Activated CD8-positive, alpha-beta T cell treated with anti-CD3 and anti-CD28 coated beads for 36 hours (primary cell): ENCODE measurements around the gene SUPT6H. TPM values are rescaled to one million over a fixed set of nuclear protein-coding genes. Genes with fewer than 3 reads are reported as not detected.
A peak's percentile ranks its signal among the peaks of the same experiment; 100 is the strongest.

ENCODE experiments used
- ATAC-seq: fragments of 200-7000 bp; cut with Tn5 transposase; one replicate; pipeline ENCODE4 v1.10.0; 2021; ENCODE audit warnings: mild to moderate bottlenecking, moderate library complexity
- CTCF ChIA-PET: fragments of 350-600 bp; sonication (Branson Sonifier 250); formaldehyde crosslinking; loops from one replicate; lab custom pipeline; 2021; ENCODE audit warnings: antibody characterized with exemption; lab: Charles Lee
- POLR2A ChIA-PET: fragments of 350-600 bp; sonication (Branson Sonifier 250); formaldehyde crosslinking; loops from one replicate; lab custom pipeline; 2021; ENCODE audit warnings: antibody characterized with exemption; lab: Charles Lee
- DNase-seq: peaks from one replicate; pipeline ENCODE4 v3.0.0-alpha.2; 2020
- H3K27ac Mint-ChIP-seq: one replicate; pipeline ENCODE4 v1.8.0; 2021; ENCODE audit warnings: mild to moderate bottlenecking, mixed read lengths
- H3K27me3 Mint-ChIP-seq: one replicate; pipeline ENCODE4 v1.8.0; 2021; ENCODE audit warnings: mixed read lengths
- H3K36me3 Mint-ChIP-seq: one replicate; pipeline ENCODE4 v1.8.0; 2021; ENCODE audit warnings: low read depth, mixed read lengths
- H3K4me1 Mint-ChIP-seq: one replicate; pipeline ENCODE4 v1.8.0; 2021; ENCODE audit warnings: low read depth, mixed read lengths
- H3K4me3 Mint-ChIP-seq: one replicate; pipeline ENCODE4 v1.8.0; 2021; ENCODE audit warnings: mild to moderate bottlenecking, moderate library complexity, mixed read lengths
- H3K9me3 Mint-ChIP-seq: one replicate; pipeline ENCODE4 v1.8.0; 2021; ENCODE audit warnings: mixed read lengths
- intact Hi-C: fragments of 100-400 bp; cut with micrococcal nuclease; formaldehyde crosslinking; loops from one replicate; pipeline ENCODE4 v1.10.0; 2022
- total RNA-seq, 2 experiments: library from RNA; stranded (reverse); gene quantifications; one replicate each; pipeline ENCODE4 v1.2.3, GENCODE V29; 2021
- TF ChIP-seq, protein P1 (sequence below): fragments of 200-600 bp; IDR thresholded peaks from one replicate; pipeline ENCODE4 v1.8.0; 2022; ENCODE audit warnings: antibody characterized with exemption, mild to moderate bottlenecking

SUPT6H gene
- total RNA-seq, 2 experiments from 2014 or later = 60.3 to 63.3 TPM

DNA sequence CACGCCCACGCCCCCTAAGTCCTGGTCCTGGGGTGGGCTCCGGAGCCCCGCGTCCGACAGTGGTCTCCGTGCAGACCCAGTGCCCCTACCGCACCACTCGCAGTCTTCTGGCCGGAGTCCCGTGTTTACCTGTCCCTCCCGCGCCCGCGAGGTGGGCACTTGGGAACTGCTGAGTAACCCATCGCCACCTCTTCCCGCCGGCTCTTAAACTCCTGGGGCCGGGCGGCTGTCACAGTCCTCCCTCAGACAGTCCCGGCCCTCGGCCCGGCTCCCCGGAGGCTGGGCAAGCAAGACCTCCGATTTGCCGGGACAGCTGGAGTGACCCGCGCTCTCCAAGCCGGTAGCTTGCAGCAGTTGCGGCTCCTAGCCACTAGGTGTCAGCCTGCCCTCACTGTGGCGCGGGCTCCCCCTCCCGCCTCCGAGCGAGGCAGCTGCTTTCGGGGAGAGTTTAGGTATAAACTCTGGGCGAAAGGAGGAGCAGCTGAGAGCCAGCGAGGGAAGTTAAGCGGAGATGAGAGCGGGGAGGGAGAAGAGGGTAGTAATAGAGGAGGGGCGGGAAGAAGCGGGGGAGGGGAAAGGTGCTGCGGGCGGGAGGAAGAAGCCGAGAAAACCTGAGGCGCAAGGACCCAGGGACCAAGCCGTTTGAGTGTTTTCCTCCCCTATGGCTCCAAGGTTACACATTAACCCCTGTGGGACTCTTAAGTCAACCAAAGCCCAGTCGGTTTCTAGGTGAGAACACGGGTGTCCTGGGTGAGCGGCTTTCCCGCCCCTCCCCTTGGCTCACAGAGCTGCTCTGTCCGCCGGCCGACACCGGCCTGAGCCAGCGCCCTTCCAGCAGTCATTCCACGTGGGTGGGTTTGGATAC lies 64.9 kb downstream of the SUPT6H start:
- peak overlapping the region; percentile 99 for H3K27ac Mint-ChIP-seq
- intact Hi-C loops = loop anchor here (1.0 to 5.0 kb wide), 5 partner anchors 23 to 222 kb away; partner anchors contain the start of gene DHRS13
- peak overlapping the region; percentile 100 for H3K4me3 Mint-ChIP-seq
- peak; percentile 95 for DNase-seq
- H3K4me1 Mint-ChIP-seq = peaks cover 39% of the 10 kb centered on the region
- H3K36me3 Mint-ChIP-seq = peaks cover 39% of the 10 kb centered on the region
- ATAC-seq = peak; percentile 50
- TF ChIP-seq, protein P1, sequence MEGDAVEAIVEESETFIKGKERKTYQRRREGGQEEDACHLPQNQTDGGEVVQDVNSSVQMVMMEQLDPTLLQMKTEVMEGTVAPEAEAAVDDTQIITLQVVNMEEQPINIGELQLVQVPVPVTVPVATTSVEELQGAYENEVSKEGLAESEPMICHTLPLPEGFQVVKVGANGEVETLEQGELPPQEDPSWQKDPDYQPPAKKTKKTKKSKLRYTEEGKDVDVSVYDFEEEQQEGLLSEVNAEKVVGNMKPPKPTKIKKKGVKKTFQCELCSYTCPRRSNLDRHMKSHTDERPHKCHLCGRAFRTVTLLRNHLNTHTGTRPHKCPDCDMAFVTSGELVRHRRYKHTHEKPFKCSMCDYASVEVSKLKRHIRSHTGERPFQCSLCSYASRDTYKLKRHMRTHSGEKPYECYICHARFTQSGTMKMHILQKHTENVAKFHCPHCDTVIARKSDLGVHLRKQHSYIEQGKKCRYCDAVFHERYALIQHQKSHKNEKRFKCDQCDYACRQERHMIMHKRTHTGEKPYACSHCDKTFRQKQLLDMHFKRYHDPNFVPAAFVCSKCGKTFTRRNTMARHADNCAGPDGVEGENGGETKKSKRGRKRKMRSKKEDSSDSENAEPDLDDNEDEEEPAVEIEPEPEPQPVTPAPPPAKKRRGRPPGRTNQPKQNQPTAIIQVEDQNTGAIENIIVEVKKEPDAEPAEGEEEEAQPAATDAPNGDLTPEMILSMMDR = peak; percentile 100
- CTCF ChIA-PET = interaction anchor here (0.6 to 13.9 kb wide), 57 partner anchors 8 to 413 kb away, joined by 3 to 609 read pairs (median 5); partner anchors contain the start of genes BLTP2, DHRS13, FAM222B and FLOT2
- POLR2A ChIA-PET = interaction anchor here (0.7 to 11.5 kb wide), 26 partner anchors 7 to 225 kb away, joined by 3 to 480 read pairs (median 4); partner anchors contain the start of genes BLTP2, FAM222B, FLOT2 and PHF12
- H3K9me3 Mint-ChIP-seq = no peaks in the 10 kb centered on the region
- no peaks in the 10 kb centered on the region for H3K27me3 Mint-ChIP-seq

GRCh38 chr17:28728364-28729200 lies 66.6 kb downstream of the SUPT6H start, which contains the start of gene NEK8:
NEK8 (plus strand) TSS chr17:28728788; CDS start chr17:28728814, 26 bp downstream.
- DNase-seq (peak; percentile 100), ATAC-seq (peak; percentile 61)
- H3K9me3 Mint-ChIP-seq = no peaks in the 10 kb centered on the region
- H3K27me3 Mint-ChIP-seq = no peaks in the 10 kb centered on the region
- peak within 1 kb of the TSS; percentile 100 for H3K4me3 Mint-ChIP-seq
- peak within 1 kb of the TSS; percentile 99 for H3K27ac Mint-ChIP-seq
- peaks cover 24% of the 10 kb centered on the region for H3K36me3 Mint-ChIP-seq
- ChIA-PET CTCF (interaction anchor here (0.9 to 13.9 kb wide), 16 partner anchors 9 to 388 kb away, joined by 3 to 609 read pairs (median 16); partner anchors contain the start of genes BLTP2, DHRS13, PHF12 and PROCA1), POLR2A (interaction anchor here (0.7 to 11.5 kb wide), 10 partner anchors 9 to 224 kb away, joined by 3 to 480 read pairs (median 8); partner anchors contain the start of genes DHRS13, FLOT2, PHF12 and PROCA1)
- TF ChIP-seq, protein P1 = no peak
- H3K4me1 Mint-ChIP-seq = peaks cover 29% of the 10 kb centered on the region
- intact Hi-C loops = loop anchor here (5.0 kb wide), 3 partner anchors 34 to 174 kb away; partner anchors contain the start of gene DHRS13

DNA sequence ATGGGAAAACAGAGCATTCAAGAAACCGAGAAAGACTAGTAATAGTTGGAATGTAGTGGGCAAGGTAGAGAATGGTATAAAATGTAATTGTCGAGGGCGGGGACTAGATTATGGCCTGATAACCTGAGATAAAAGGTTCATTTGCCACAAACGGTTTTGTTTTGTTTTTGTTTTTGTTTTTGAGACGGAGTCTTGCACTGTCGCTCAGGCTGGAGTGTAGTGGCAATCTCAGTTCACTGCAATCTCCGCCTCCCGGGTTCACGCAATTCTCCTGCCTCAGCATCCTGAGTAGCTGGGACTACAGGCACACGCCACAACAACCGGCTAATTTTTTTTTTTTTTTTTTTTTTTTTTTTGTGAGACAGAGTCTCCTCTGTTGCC lies 67.9 kb downstream of the SUPT6H start:
- peak overlapping the region; percentile 7 for H3K4me3 Mint-ChIP-seq
- DNase-seq (no peak), ATAC-seq (no peak)
- ChIA-PET CTCF (interaction anchor here (0.6 to 13.9 kb wide), 3 partner anchors 17 to 220 kb away, joined by 3 to 609 read pairs (median 66); partner anchors contain the start of genes PHF12 and TRAF4), POLR2A (interaction anchor here (0.8 to 11.5 kb wide), 3 partner anchors 14 to 220 kb away, joined by 3 to 480 read pairs (median 4); partner anchors contain the start of gene TRAF4)
- H3K27me3 Mint-ChIP-seq = no peaks in the 10 kb centered on the region
- H3K4me1 Mint-ChIP-seq = peaks cover 22% of the 10 kb centered on the region
- H3K27ac Mint-ChIP-seq = peak overlapping the region; percentile 6
- intact Hi-C loops = loop anchor here (5.0 kb wide), 3 partner anchors 32 to 172 kb away; partner anchors contain the start of gene DHRS13
- TF ChIP-seq, protein P1 = no peak
- H3K36me3 Mint-ChIP-seq = peaks cover 10% of the 10 kb centered on the region
- no peaks in the 10 kb centered on the region for H3K9me3 Mint-ChIP-seq

- H3K27me3 Mint-ChIP-seq = no peaks in the 10 kb centered on the region
- H3K9me3 Mint-ChIP-seq = peaks cover 1% of the 10 kb centered on the region
- TF ChIP-seq, protein P1 = no peak
- peaks cover 4% of the 10 kb centered on the region for H3K36me3 Mint-ChIP-seq
- ChIA-PET CTCF (interaction anchor here (1.3 to 13.9 kb wide), 2 partner anchors 13 to 183 kb away, joined by 4 to 609 read pairs; partner anchors contain the start of gene TRAF4), POLR2A (interaction anchor here (20.7 kb wide), 1 partner anchor 9 kb away, joined by 480 read pairs; the partner anchor contains the start of genes NEK8, RPL23A and TLCD1)
- intact Hi-C loops = no loop called here
- peaks cover 32% of the 10 kb centered on the region for H3K4me1 Mint-ChIP-seq
- no peak for DNase-seq
- no peak overlapping the region for H3K27ac Mint-ChIP-seq
- no peak for ATAC-seq
- H3K4me3 Mint-ChIP-seq = no peak overlapping the region
These were observed 71.3 kb downstream of the SUPT6H start for GRCh38 chr17:28733346-28733745.
